Fibroblast of lung (primary cell): ENCODE results near the gene DDC. TPM values are rescaled to one million over a fixed set of nuclear protein-coding genes. Genes with fewer than 3 reads are reported as not detected.

Experiments
- DNase-seq, 2 donors: peaks; one replicate each; pipeline versions ENCODE4 v3.0.0 to v3.0.0-alpha.2; 2010; ENCODE audit warnings: low read depth in 2 of 2
- H2AFZ ChIP-seq: 2 replicates; pipeline ENCODE4 v1.5.1; 2012; ENCODE audit warnings: low read length, control low read depth, inconsistent platforms
- H3K27ac ChIP-seq: 2 replicates; pipeline ENCODE4 v1.5.1; 2011; ENCODE audit warnings: low read length, control low read depth; ENCODE audit not compliant: insufficient read depth
- H3K27me3 ChIP-seq: 2 replicates; pipeline ENCODE4 v1.5.1; 2011; ENCODE audit warnings: mild to moderate bottlenecking, low read length; ENCODE audit not compliant: control insufficient read depth, insufficient read depth
- H3K36me3 ChIP-seq: 2 replicates; pipeline ENCODE4 v1.5.1; 2011; ENCODE audit warnings: low read length; ENCODE audit not compliant: control insufficient read depth, insufficient read depth
- H3K4me1 ChIP-seq: 2 replicates; pipeline ENCODE4 v1.5.1; 2011; ENCODE audit warnings: low read length; ENCODE audit not compliant: control insufficient read depth, insufficient read depth; ENCODE audit errors: extremely low read depth
- H3K4me2 ChIP-seq: 2 replicates; pipeline ENCODE4 v1.5.1; 2011; ENCODE audit warnings: low read length, control low read depth; ENCODE audit not compliant: insufficient read depth; ENCODE audit errors: extremely low read depth
- H3K4me3 ChIP-seq, 4 experiments: fragments of 200-600 bp in 1 of 4; sonication (generic) in 1 of 4; replicated peaks in 1 of 4; 2 replicates each; pipeline ENCODE4 v1.5.1; 2011 to 2016; ENCODE audit warnings: low read length in 4 of 4, low read depth in 3 of 4, mild to moderate bottlenecking in 3 of 4, control low read depth in 2 of 4, inconsistent platforms in 1 of 4, mixed read lengths in 1 of 4; ENCODE audit not compliant: insufficient read depth in 1 of 4; ENCODE audit errors: control extremely low read depth in 1 of 4
- H3K79me2 ChIP-seq: 2 replicates; pipeline ENCODE4 v1.5.1; 2012; ENCODE audit warnings: mild to moderate bottlenecking, low read length, inconsistent platforms; ENCODE audit not compliant: control insufficient read depth, insufficient read depth
- H3K9ac ChIP-seq: 2 replicates; pipeline ENCODE4 v1.5.1; 2011; ENCODE audit warnings: mild to moderate bottlenecking, low read length, control low read depth; ENCODE audit not compliant: insufficient read depth
- H3K9me3 ChIP-seq: 2 replicates; pipeline ENCODE4 v1.5.1; 2012; ENCODE audit warnings: low read depth, low read length; ENCODE audit not compliant: control insufficient read depth, insufficient read depth
- H4K20me1 ChIP-seq: 2 replicates; pipeline ENCODE4 v1.5.1; 2011; ENCODE audit warnings: low read length; ENCODE audit not compliant: control insufficient read depth, insufficient read depth; ENCODE audit errors: extremely low read depth
- CTCF ChIP-seq, 2 donors: IDR thresholded peaks in 1 of 2; conservative IDR thresholded peaks in 1 of 2; 1 replicate in 1 of 2; 2 replicates in 1 of 2; pipeline ENCODE4 v1.5.1; 2011 to 2012; ENCODE audit warnings: low read length in 2 of 2, control low read depth in 1 of 2, inconsistent platforms in 1 of 2, low read depth in 1 of 2, mild to moderate bottlenecking in 1 of 2
- EZH2 ChIP-seq: IDR thresholded peaks from 2 replicates; pipeline ENCODE4 v1.5.1; 2012; ENCODE audit warnings: low read length, control low read depth, mild to moderate bottlenecking; ENCODE audit errors: missing control alignments
- polyA plus RNA-seq, 2 donors: library from polyadenylated mRNA; depleted of rRNA in 1 of 2; stranded (reverse) in 1 of 2; unstranded in 1 of 2; fragments of >200 nt; gene quantifications; 2 replicates each; pipeline ENCODE4 v1.2.1, GENCODE V29; 2011 to 2012; ENCODE audit warnings: missing spikeins in 1 of 2
- total RNA-seq: library from RNA; depleted of rRNA; stranded (reverse); fragments of >200 nt; gene quantifications from 2 replicates; pipeline ENCODE4 v1.2.1, GENCODE V29; 2014

Gene DDC
- total and polyA plus RNA-seq, 2 donors (not counting 1 experiment from before 2014, with no cell fraction given), result not detected

- no peaks in the 10 kb centered on the region for H3K27me3 ChIP-seq
- no peak overlapping the region for H3K9ac ChIP-seq
- no peak overlapping the region for H2AFZ ChIP-seq
- no peaks in the 10 kb centered on the region for H3K4me1 ChIP-seq
- no peak overlapping the region for H3K4me2 ChIP-seq
- TF ChIP-seq CTCF (conservative IDR thresholded peaks at IDR 0.05 in 1 of 2, IDR thresholded peaks at IDR 0.05 in 1 of 2; ENCODE audit: low read depth in 1 of 2, low read length in 2 of 2), result no peak
- no peak for TF ChIP-seq EZH2
- H3K27ac ChIP-seq, result no peak overlapping the region
- no peaks in the 10 kb centered on the region for H4K20me1 ChIP-seq
- no peaks in the 10 kb centered on the region for H3K36me3 ChIP-seq
- DNase-seq, result no peak
- no peak overlapping the region for H3K4me3 ChIP-seq
- H3K9me3 ChIP-seq, result no peaks in the 10 kb centered on the region
- H3K79me2 ChIP-seq, result no peaks in the 10 kb centered on the region
These were observed 89.9 kb downstream of the DDC start for GRCh38 chr7:50475340-50475739.

GRCh38 chr7:50474382-50475160, 90.6 kb downstream of the DDC start:
- TF ChIP-seq CTCF (conservative IDR thresholded peaks at IDR 0.05 in 1 of 2, IDR thresholded peaks at IDR 0.05 in 1 of 2; ENCODE audit: low read depth in 1 of 2, low read length in 2 of 2), result no peak
- no peak for TF ChIP-seq EZH2
- no peak overlapping the region for H3K9ac ChIP-seq
- H3K36me3 ChIP-seq, result no peaks in the 10 kb centered on the region
- H3K4me2 ChIP-seq, result no peak overlapping the region
- H3K4me1 ChIP-seq, result no peaks in the 10 kb centered on the region
- no peak overlapping the region for H3K27ac ChIP-seq
- no peaks in the 10 kb centered on the region for H3K9me3 ChIP-seq
- DNase-seq, result no peak
- no peak overlapping the region for H2AFZ ChIP-seq
- no peaks in the 10 kb centered on the region for H3K27me3 ChIP-seq
- no peak overlapping the region for H3K4me3 ChIP-seq
- no peaks in the 10 kb centered on the region for H3K79me2 ChIP-seq
- no peaks in the 10 kb centered on the region for H4K20me1 ChIP-seq

GRCh38 chr7:50473531-50473930, 91.7 kb downstream of the DDC start:
- no peak overlapping the region for H3K4me2 ChIP-seq
- no peaks in the 10 kb centered on the region for H3K4me1 ChIP-seq
- no peaks in the 10 kb centered on the region for H4K20me1 ChIP-seq
- no peak for TF ChIP-seq CTCF (conservative IDR thresholded peaks at IDR 0.05 in 1 of 2, IDR thresholded peaks at IDR 0.05 in 1 of 2; ENCODE audit: low read depth in 1 of 2, low read length in 2 of 2)
- TF ChIP-seq EZH2, result no peak
- H3K36me3 ChIP-seq, result no peaks in the 10 kb centered on the region
- H3K9me3 ChIP-seq, result no peaks in the 10 kb centered on the region
- no peaks in the 10 kb centered on the region for H3K79me2 ChIP-seq
- no peak overlapping the region for H3K9ac ChIP-seq
- H2AFZ ChIP-seq, result no peak overlapping the region
- no peak overlapping the region for H3K27ac ChIP-seq
- H3K27me3 ChIP-seq, result no peaks in the 10 kb centered on the region
- no peak overlapping the region for H3K4me3 ChIP-seq
- DNase-seq, result no peak
